Esophagus squamous epithelium (tissue), 5 donors: ENCODE results near the gene BCLAF3. TPM values are rescaled to one million over a fixed set of nuclear protein-coding genes. Genes with fewer than 3 reads are reported as not detected.

Source experiments
- DNase-seq: peaks from one replicate; lab custom pipeline; 2025; lab: John Stamatoyannopoulos, UW
- H3K27ac ChIP-seq, 4 donors: fragments of 200-600 bp; sonication (generic); one replicate each; pipeline ENCODE4 v1.5.1; 2016 to 2019; ENCODE audit warnings: mild to moderate bottlenecking in 1 of 4
- H3K27me3 ChIP-seq, 4 donors: fragments of 200-600 bp; sonication (generic); 1 replicate in 3 of 4; 2 replicates in 1 of 4; pipeline versions ENCODE4 v1.5.1 to v1.6.0; 2017 to 2021; ENCODE audit warnings: antibody characterized with exemption in 1 of 4
- H3K36me3 ChIP-seq, 3 donors: fragments of 200-600 bp; sonication (generic); one replicate each; pipeline ENCODE4 v1.5.1; 2016 to 2019
- H3K4me1 ChIP-seq, 3 donors: fragments of 200-600 bp; sonication (generic); one replicate each; pipeline ENCODE4 v1.5.1; 2017 to 2019
- H3K4me3 ChIP-seq, 4 donors: fragments of 200-600 bp; sonication (generic); 1 replicate in 3 of 4; 2 replicates in 1 of 4; pipeline ENCODE4 v1.5.1; 2016 to 2019; ENCODE audit warnings: mild to moderate bottlenecking in 2 of 4, moderate library complexity in 1 of 4
- H3K9me3 ChIP-seq, 3 donors: fragments of 200-600 bp; sonication (generic); one replicate each; pipeline ENCODE4 v1.5.1; 2016 to 2019
- POLR2A ChIP-seq, 4 donors: fragments of 450-650 bp; IDR thresholded peaks; one replicate each; pipeline ENCODE4 v1.6.1; 2017; ENCODE audit warnings: antibody characterized with exemption in 4 of 4, mild to moderate bottlenecking in 4 of 4, moderate library complexity in 3 of 4
- WGBS, 2 donors: methylation state at CpG; one replicate each; pipeline ENCODE4 v1.1.5; 2018; 5-methylcytosine and 5-hydroxymethylcytosine counted together
- intact Hi-C: fragments of 100-400 bp; cut with DNase I; formaldehyde crosslinking; loops from one replicate; pipeline ENCODE4 v1.15.0; 2022
- total RNA-seq, 4 donors: library from RNA; depleted of rRNA; stranded (reverse); fragments of >200 nt; gene quantifications; one replicate each; pipeline ENCODE4 v1.1.0, GENCODE V29; 2016
- TF ChIP-seq, protein P1 (sequence below), 6 experiments: fragments of 450-650 bp in 4 of 6; fragments of 200-600 bp in 2 of 6; sonication (generic) in 2 of 6; IDR thresholded peaks; one replicate each; pipeline ENCODE4 v1.5.1; 2016 to 2019; ENCODE audit warnings: antibody characterized with exemption in 6 of 6, mild to moderate bottlenecking in 4 of 6, moderate library complexity in 4 of 6
- donor health status: DM: yes; HTN: yes; CAD: no.

BCLAF3 gene
- total RNA-seq, 4 donors from 2014 or later: 3.5 to 7.1 (median 5.5) TPM

DNA sequence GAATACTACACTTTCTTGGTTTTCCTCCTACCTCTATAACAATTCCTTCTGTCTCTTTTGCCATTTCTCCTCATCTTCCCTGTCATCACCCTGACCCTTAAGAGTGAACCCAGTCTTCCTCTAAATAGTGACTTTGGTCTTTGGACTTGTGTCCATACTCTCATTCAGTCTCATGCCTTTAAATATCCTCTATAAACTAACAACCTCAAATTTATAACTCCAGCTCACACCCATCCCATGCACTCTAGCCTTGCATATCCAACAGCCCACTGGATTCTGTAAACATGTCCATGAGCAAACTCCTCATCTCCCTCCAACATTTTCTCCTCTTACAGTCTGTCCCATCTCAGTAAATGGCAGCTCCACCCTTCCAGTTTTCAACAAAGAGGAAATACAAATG, 15.0 kb downstream of the BCLAF3 start:
- intact Hi-C loops: no loop called here
- no peak for DNase-seq
- Histone ChIP-seq H3K9me3 (peaks cover 0 to 8% (median 0%) of the 10 kb centered on the region in 3 donors), H3K4me1 (no peaks in the 10 kb centered on the region), H3K4me3 (no peak overlapping the region), H3K27ac (no peak overlapping the region), H3K36me3 (no peaks in the 10 kb centered on the region), H3K27me3 (no peaks in the 10 kb centered on the region)
- TF ChIP-seq, protein P1, sequence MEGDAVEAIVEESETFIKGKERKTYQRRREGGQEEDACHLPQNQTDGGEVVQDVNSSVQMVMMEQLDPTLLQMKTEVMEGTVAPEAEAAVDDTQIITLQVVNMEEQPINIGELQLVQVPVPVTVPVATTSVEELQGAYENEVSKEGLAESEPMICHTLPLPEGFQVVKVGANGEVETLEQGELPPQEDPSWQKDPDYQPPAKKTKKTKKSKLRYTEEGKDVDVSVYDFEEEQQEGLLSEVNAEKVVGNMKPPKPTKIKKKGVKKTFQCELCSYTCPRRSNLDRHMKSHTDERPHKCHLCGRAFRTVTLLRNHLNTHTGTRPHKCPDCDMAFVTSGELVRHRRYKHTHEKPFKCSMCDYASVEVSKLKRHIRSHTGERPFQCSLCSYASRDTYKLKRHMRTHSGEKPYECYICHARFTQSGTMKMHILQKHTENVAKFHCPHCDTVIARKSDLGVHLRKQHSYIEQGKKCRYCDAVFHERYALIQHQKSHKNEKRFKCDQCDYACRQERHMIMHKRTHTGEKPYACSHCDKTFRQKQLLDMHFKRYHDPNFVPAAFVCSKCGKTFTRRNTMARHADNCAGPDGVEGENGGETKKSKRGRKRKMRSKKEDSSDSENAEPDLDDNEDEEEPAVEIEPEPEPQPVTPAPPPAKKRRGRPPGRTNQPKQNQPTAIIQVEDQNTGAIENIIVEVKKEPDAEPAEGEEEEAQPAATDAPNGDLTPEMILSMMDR (IDR thresholded peaks at IDR 0.05): no peak
- TF ChIP-seq POLR2A (IDR thresholded peaks at IDR 0.05): no peak

DNA sequence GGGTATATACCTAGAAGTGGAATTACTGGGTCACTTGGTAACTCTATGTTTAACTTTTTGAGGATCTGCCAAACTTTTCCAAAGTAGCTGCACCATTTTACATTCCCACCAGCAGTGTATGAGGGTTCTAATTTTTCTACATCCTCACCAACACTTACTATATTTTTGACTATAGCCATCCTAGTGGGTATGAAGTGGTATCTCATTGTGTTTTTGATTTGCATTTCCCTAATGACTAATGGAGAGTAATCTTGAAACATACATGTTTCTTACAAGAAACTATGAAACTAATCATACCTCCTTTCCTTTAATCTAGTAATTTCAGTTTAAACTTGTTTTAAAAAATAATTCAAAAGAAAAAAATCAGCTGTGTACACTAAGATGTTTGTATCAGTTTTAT, 17.9 kb downstream of the BCLAF3 start:
- TF ChIP-seq, protein P1 (IDR thresholded peaks at IDR 0.05): no peak
- TF ChIP-seq POLR2A (IDR thresholded peaks at IDR 0.05): no peak
- intact Hi-C loops: no loop called here
- peaks cover 0 to 5% (median 0%) of the 10 kb centered on the region in 3 donors for H3K36me3 ChIP-seq

DNA sequence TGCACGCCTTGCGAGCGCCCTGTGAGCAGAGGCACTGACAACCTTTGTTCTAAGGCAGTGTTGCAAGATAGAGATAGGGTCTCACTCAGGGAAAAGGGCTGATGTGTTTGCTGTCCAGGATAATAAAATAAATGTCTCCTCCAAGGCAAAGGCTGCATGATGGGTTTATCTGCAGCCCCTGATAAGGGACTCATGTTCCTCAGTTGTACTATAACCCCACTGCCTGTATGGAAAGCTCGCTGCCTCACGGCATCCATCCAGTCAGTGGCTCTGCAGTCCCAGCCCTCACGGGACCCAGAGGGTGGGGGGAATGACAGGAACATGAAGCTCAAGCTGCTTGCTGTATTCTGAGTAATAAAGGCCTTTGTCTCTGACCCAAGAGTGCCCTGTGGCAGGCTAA, 22.6 kb downstream of the BCLAF3 start:
- intact Hi-C loops: no loop called here

More for the DNA sequence above, 17.9 kb downstream of the BCLAF3 start:
- no peak for DNase-seq
- H3K9me3 ChIP-seq: peaks cover 0 to 4% (median 0%) of the 10 kb centered on the region in 3 donors
- no peaks in the 10 kb centered on the region for H3K4me1 ChIP-seq
- H3K27me3 ChIP-seq: no peaks in the 10 kb centered on the region
- H3K4me3 ChIP-seq: no peak overlapping the region
- no peak overlapping the region for H3K27ac ChIP-seq

DNA sequence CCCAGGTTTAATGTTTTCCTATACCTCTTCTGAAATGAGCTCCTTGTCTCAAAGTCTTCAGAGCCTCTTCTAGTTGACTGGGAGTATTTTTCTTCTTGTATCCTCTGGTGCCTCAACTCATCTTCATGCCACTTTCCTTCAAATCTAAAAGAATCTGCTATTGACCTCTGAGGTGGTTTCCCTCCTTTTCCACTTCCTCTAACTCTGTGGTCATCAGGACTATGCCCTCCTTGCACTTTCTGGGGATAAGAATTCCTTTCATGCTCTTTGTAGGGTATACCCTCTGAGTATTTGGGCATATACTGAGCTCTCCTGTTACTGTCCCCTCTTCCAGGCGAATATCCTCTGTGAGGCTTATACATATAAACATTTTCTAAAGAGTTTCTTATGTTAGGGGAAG, 24.8 kb downstream of the BCLAF3 start:
- DNase-seq: no peak
- Histone ChIP-seq H3K9me3 (no peaks in the 10 kb centered on the region), H3K4me3 (no peak overlapping the region), H3K27ac (no peak overlapping the region), H3K36me3 (peaks cover 0 to 37% (median 0%) of the 10 kb centered on the region in 3 donors), H3K4me1 (no peaks in the 10 kb centered on the region), H3K27me3 (no peaks in the 10 kb centered on the region)
- WGBS, 2 donors: 77 to 100% methylated on average over 1 of the region's 1 CpG
- intact Hi-C loops: no loop called here
- no peak for TF ChIP-seq POLR2A (IDR thresholded peaks at IDR 0.05)
- TF ChIP-seq, protein P1 (IDR thresholded peaks at IDR 0.05): no peak

More for the DNA sequence above, 22.6 kb downstream of the BCLAF3 start:
- peaks cover 0 to 28% (median 0%) of the 10 kb centered on the region in 3 donors for H3K36me3 ChIP-seq
- WGBS, 2 donors: 82 to 100% methylated on average over 3 to 6 of the region's 6 CpGs
- no peaks in the 10 kb centered on the region for H3K27me3 ChIP-seq
- no peak overlapping the region for H3K27ac ChIP-seq
- DNase-seq: no peak
- TF ChIP-seq, protein P1 (IDR thresholded peaks at IDR 0.05): no peak
- TF ChIP-seq POLR2A (IDR thresholded peaks at IDR 0.05): no peak
- no peaks in the 10 kb centered on the region for H3K4me1 ChIP-seq
- H3K9me3 ChIP-seq: no peaks in the 10 kb centered on the region
- H3K4me3 ChIP-seq: no peak overlapping the region

DNA sequence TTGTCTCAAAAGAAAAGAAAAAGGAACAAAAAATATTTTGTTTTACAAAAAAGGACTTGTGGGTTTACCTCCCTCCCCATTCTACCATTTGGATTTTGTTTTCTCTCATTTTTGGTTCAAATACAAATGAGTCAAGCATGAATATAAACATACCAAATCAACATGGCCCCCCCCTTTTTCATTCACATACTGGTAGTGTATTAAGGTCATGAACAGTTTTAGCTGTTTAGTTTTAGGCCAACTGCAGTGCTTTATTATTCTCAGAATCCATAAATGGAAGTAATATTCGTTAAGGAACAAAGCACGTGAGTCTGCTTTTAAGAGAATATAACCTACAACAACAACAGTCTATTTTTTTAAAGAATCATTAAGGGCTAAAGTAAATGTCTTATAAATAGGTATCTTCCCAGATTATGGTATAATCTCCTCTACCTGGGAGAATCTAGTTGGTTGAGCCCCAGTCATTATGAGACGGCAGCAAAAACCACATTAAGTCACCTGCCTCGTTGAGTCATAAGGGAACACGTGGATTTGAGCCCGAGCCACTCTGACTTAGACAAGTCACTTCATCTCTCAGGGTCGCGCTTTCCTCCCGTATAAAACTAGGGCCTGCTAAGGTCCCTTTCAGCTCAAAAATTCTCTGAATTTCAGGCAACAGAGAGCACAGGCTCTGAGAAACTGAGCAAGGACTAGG, 26.7 kb downstream of the BCLAF3 start:
- Histone ChIP-seq H3K9me3 (no peaks in the 10 kb centered on the region), H3K36me3 (peaks cover 0 to 37% (median 0%) of the 10 kb centered on the region in 3 donors), H3K4me3 (no peak overlapping the region), H3K27ac (no peak overlapping the region), H3K4me1 (no peaks in the 10 kb centered on the region), H3K27me3 (no peaks in the 10 kb centered on the region)
- DNase-seq: no peak
- TF ChIP-seq, protein P1 (IDR thresholded peaks at IDR 0.05): no peak
- TF ChIP-seq POLR2A (IDR thresholded peaks at IDR 0.05): no peak
- 42 to 48% methylated on average over 5 to 9 of the region's 9 CpGs for WGBS, 2 donors
- intact Hi-C loops: no loop called here
